ENCODE results near the gene DENND1A.

DNA sequence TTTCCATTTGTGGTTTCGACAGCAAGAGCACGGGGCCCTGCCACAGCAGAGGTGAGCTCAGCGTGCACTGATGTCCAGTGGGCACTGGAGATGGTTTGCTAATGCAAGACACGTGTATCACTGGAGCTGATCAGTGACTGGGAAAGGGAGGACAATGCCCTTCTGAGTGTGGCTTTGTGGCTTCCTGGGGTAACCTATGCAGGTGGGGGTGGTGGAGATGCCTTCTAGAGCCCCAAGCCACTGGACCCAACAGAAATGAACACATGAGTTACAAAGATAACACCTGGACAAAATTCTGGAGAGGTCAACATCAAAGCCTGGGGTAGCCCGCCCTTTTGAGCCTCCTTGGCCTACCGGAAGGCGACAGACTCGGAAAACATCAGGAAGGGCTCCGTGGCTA, 312.6 kb downstream of the DENND1A start:
- TF ChIP-seq POLR2AphosphoS5 (IDR thresholded peaks at IDR 0.05; ENCODE audit: borderline replicate concordance, low read depth, low read length) (no peak), EZH2 (IDR thresholded peaks at IDR 0.05) (no peak)
